ENCODE measurements around the gene TAB2. TPM values are rescaled to one million over a fixed set of nuclear protein-coding genes. Genes with fewer than 3 reads are reported as not detected.

The TAB2 gene
- total RNA-seq: 15.9 and 21.8 TPM in 2 replicates

GRCh38 chr6:149317644-149318571 is at the start of gene TAB2:
Gene TAB2 (plus strand): TSS chr6:149317712. CDS start chr6:149369998, 52,286 bp downstream.

GRCh38 chr6:149400050-149400449 is 82.5 kb downstream of the TAB2 start, which contains the start of gene SUMO4:
Gene SUMO4 (plus strand): TSS chr6:149400262. CDS start chr6:149400392, 130 bp downstream.

Other genes starting within 250 kb of the TAB2 start
- 1.3 and 1.6 TPM in 2 replicates for gene SUMO4, start 82.5 kb downstream of the TAB2 start, total RNA-seq
- gene ZC3H12D, start 167.3 kb downstream of the TAB2 start, total RNA-seq: under 0.01 and 0.06 TPM in 2 replicates
- gene PPIL4, start 228.3 kb downstream of the TAB2 start, total RNA-seq: 28.9 and 37.1 TPM in 2 replicates
- 65.9 and 84.7 TPM in 2 replicates for gene GINM1, start 248.7 kb downstream of the TAB2 start, total RNA-seq

Data from aortic smooth muscle cell (primary cell).